Activated CD8-positive, alpha-beta memory T cell treated with anti-CD3 and anti-CD28 coated beads for 24 hours (primary cell): Measurements from ENCODE around the gene INPP5D.
A peak's percentile ranks its signal among the peaks of the same experiment; 100 is the strongest.
"Not testable (repeated sequence)": the region's sequence is repeated elsewhere in the genome, so short reads cannot be mapped to it uniquely, and the experiment has no call there.

Source experiments
- DNase-seq: peaks from one replicate; pipeline ENCODE4 v3.0.0-alpha.2; 2020

The INPP5D gene

GRCh38 chr2:233094614-233095013 is 34.5 kb downstream of the INPP5D start:
- no peak for DNase-seq

GRCh38 chr2:233096006-233096405 is 35.9 kb downstream of the INPP5D start:
- DNase-seq = no peak

- DNase-seq = no peak
These were observed 38.5 kb downstream of the INPP5D start for GRCh38 chr2:233098618-233099017.

- DNase-seq = not testable (repeated sequence)
These were observed 39.7 kb downstream of the INPP5D start for GRCh38 chr2:233099820-233100191.

GRCh38 chr2:233100192-233100998 is 40.3 kb downstream of the INPP5D start:
- DNase-seq = peak; percentile 86

- no peak for DNase-seq
These were observed 41.0 kb downstream of the INPP5D start for GRCh38 chr2:233101141-233101540.

GRCh38 chr2:233101816-233102215 is 41.7 kb downstream of the INPP5D start:
- no peak for DNase-seq

- DNase-seq = no peak
These were observed 45.2 kb downstream of the INPP5D start for GRCh38 chr2:233105156-233105895.

GRCh38 chr2:233105930-233106329 is 45.8 kb downstream of the INPP5D start:
- no peak for DNase-seq

- no peak for DNase-seq
These were observed 46.9 kb downstream of the INPP5D start for GRCh38 chr2:233107011-233107410.

GRCh38 chr2:233107831-233108300 is 47.7 kb downstream of the INPP5D start:
- no peak for DNase-seq

GRCh38 chr2:233108611-233109490 is 48.7 kb downstream of the INPP5D start:
- DNase-seq = no peak

- no peak for DNase-seq
These were observed 51.3 kb downstream of the INPP5D start for GRCh38 chr2:233111427-233111826.

GRCh38 chr2:233112329-233112728 is 52.2 kb downstream of the INPP5D start:
- DNase-seq = no peak

GRCh38 chr2:233112776-233113452 is 52.8 kb downstream of the INPP5D start:
- DNase-seq = no peak

- DNase-seq = no peak
These were observed 54.3 kb downstream of the INPP5D start for GRCh38 chr2:233114421-233114861.

- DNase-seq = no peak
These were observed 55.0 kb downstream of the INPP5D start for GRCh38 chr2:233115121-233115520.

- no peak for DNase-seq
These were observed 55.6 kb downstream of the INPP5D start for GRCh38 chr2:233115741-233116140.

GRCh38 chr2:233116946-233117345 is 56.8 kb downstream of the INPP5D start:
- no peak for DNase-seq

GRCh38 chr2:233117351-233117750 is 57.2 kb downstream of the INPP5D start:
- DNase-seq = no peak

GRCh38 chr2:233117811-233118647 is 57.9 kb downstream of the INPP5D start:
- DNase-seq = no peak

GRCh38 chr2:233118648-233119000 is 58.5 kb downstream of the INPP5D start:
- DNase-seq = no peak
